Measurements from ENCODE around the gene SCAF1. TPM values are rescaled to one million over a fixed set of nuclear protein-coding genes. Genes with fewer than 3 reads are reported as not detected.

SCAF1 gene
- total and polyA plus RNA-seq, 2 experiments from 2014 or later = 19.7 to 53.7 TPM

DNA sequence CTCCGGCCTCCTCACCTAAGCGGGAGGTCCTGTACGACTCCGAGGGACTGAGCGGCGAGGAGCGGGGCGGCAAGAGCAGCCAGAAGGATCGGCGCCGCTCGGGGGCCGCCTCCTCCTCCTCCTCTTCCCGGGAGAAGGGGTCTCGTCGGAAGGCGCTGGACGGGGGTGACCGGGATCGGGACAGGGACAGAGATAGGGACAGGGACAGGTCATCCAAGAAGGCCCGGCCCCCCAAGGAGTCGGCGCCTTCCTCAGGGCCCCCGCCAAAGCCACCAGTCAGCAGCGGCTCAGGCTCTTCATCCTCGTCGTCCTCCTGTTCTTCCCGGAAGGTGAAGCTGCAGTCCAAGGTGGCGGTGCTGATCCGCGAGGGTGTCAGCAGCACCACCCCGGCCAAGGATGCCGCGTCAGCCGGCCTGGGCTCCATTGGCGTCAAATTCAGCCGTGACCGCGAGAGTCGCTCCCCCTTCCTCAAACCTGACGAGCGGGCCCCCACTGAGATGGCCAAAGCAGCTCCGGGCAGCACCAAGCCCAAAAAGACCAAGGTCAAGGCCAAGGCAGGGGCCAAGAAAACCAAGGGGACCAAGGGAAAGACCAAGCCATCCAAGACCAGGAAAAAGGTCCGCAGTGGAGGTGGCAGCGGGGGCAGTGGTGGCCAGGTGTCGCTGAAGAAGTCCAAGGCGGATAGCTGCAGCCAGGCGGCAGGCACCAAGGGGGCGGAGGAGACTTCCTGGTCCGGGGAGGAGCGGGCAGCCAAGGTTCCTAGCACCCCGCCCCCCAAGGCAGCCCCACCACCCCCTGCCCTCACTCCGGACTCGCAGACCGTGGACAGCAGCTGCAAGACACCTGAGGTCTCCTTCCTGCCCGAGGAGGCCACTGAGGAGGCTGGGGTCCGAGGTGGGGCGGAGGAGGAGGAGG, 10.8 kb downstream of the SCAF1 start (continued):
- TF ChIP-seq CREB1 (CRISPR knock-in tag; IDR thresholded peaks at IDR 0.05; ENCODE audit: low read depth) = no peak
- TF ChIP-seq EZH2phosphoT487 (IDR thresholded peaks at IDR 0.05; ENCODE audit: unreplicated experiment) = no peak
- TF ChIP-seq, protein P1, sequence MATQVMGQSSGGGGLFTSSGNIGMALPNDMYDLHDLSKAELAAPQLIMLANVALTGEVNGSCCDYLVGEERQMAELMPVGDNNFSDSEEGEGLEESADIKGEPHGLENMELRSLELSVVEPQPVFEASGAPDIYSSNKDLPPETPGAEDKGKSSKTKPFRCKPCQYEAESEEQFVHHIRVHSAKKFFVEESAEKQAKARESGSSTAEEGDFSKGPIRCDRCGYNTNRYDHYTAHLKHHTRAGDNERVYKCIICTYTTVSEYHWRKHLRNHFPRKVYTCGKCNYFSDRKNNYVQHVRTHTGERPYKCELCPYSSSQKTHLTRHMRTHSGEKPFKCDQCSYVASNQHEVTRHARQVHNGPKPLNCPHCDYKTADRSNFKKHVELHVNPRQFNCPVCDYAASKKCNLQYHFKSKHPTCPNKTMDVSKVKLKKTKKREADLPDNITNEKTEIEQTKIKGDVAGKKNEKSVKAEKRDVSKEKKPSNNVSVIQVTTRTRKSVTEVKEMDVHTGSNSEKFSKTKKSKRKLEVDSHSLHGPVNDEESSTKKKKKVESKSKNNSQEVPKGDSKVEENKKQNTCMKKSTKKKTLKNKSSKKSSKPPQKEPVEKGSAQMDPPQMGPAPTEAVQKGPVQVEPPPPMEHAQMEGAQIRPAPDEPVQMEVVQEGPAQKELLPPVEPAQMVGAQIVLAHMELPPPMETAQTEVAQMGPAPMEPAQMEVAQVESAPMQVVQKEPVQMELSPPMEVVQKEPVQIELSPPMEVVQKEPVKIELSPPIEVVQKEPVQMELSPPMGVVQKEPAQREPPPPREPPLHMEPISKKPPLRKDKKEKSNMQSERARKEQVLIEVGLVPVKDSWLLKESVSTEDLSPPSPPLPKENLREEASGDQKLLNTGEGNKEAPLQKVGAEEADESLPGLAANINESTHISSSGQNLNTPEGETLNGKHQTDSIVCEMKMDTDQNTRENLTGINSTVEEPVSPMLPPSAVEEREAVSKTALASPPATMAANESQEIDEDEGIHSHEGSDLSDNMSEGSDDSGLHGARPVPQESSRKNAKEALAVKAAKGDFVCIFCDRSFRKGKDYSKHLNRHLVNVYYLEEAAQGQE (IDR thresholded peaks at IDR 0.05; ENCODE audit: unreplicated experiment) = no peak

- H3K4me1 Mint-ChIP-seq = peaks cover 8% of the 10 kb centered on the region
- Histone ChIP-seq H3K9me2 (ENCODE audit: insufficient read depth) (no peaks in the 10 kb centered on the region), H3K27me3 (ENCODE audit: insufficient read depth) (no peaks in the 10 kb centered on the region), H3K36me3 (ENCODE audit: insufficient read depth) (peaks cover 13% of the 10 kb centered on the region), H3K4me3 (no peak overlapping the region), H3K4me2 (no peak overlapping the region), H3F3A (replicated peaks; ENCODE audit: low read depth) (peaks cover 6% of the 10 kb centered on the region; the same call in 1 of the 2 replicates), H3K79me2 (replicated peaks; ENCODE audit: insufficient read depth) (no peaks in the 10 kb centered on the region), H3K4me1 (ENCODE audit: insufficient read depth) (no peaks in the 10 kb centered on the region), H4K20me1 (replicated peaks; ENCODE audit: insufficient read depth) (no peaks in the 10 kb centered on the region; the same call in 1 of the 2 replicates), H2AFZ (no peak overlapping the region), H3K27ac (ENCODE audit: low read depth) (no peak overlapping the region)
- DNase-seq (ENCODE audit: low spot score) (no peak), ATAC-seq (no peak)
- H3K27ac Mint-ChIP-seq = no peak overlapping the region
- H3K4me3 Mint-ChIP-seq = no peak overlapping the region
- peaks cover 61% of the 10 kb centered on the region for H3K36me3 Mint-ChIP-seq (ENCODE audit: low read depth)
- H3K9me3 Mint-ChIP-seq = peaks cover 3% of the 10 kb centered on the region; the same call in 1 of the 3 replicates
- TF ChIP-seq, protein P2, sequence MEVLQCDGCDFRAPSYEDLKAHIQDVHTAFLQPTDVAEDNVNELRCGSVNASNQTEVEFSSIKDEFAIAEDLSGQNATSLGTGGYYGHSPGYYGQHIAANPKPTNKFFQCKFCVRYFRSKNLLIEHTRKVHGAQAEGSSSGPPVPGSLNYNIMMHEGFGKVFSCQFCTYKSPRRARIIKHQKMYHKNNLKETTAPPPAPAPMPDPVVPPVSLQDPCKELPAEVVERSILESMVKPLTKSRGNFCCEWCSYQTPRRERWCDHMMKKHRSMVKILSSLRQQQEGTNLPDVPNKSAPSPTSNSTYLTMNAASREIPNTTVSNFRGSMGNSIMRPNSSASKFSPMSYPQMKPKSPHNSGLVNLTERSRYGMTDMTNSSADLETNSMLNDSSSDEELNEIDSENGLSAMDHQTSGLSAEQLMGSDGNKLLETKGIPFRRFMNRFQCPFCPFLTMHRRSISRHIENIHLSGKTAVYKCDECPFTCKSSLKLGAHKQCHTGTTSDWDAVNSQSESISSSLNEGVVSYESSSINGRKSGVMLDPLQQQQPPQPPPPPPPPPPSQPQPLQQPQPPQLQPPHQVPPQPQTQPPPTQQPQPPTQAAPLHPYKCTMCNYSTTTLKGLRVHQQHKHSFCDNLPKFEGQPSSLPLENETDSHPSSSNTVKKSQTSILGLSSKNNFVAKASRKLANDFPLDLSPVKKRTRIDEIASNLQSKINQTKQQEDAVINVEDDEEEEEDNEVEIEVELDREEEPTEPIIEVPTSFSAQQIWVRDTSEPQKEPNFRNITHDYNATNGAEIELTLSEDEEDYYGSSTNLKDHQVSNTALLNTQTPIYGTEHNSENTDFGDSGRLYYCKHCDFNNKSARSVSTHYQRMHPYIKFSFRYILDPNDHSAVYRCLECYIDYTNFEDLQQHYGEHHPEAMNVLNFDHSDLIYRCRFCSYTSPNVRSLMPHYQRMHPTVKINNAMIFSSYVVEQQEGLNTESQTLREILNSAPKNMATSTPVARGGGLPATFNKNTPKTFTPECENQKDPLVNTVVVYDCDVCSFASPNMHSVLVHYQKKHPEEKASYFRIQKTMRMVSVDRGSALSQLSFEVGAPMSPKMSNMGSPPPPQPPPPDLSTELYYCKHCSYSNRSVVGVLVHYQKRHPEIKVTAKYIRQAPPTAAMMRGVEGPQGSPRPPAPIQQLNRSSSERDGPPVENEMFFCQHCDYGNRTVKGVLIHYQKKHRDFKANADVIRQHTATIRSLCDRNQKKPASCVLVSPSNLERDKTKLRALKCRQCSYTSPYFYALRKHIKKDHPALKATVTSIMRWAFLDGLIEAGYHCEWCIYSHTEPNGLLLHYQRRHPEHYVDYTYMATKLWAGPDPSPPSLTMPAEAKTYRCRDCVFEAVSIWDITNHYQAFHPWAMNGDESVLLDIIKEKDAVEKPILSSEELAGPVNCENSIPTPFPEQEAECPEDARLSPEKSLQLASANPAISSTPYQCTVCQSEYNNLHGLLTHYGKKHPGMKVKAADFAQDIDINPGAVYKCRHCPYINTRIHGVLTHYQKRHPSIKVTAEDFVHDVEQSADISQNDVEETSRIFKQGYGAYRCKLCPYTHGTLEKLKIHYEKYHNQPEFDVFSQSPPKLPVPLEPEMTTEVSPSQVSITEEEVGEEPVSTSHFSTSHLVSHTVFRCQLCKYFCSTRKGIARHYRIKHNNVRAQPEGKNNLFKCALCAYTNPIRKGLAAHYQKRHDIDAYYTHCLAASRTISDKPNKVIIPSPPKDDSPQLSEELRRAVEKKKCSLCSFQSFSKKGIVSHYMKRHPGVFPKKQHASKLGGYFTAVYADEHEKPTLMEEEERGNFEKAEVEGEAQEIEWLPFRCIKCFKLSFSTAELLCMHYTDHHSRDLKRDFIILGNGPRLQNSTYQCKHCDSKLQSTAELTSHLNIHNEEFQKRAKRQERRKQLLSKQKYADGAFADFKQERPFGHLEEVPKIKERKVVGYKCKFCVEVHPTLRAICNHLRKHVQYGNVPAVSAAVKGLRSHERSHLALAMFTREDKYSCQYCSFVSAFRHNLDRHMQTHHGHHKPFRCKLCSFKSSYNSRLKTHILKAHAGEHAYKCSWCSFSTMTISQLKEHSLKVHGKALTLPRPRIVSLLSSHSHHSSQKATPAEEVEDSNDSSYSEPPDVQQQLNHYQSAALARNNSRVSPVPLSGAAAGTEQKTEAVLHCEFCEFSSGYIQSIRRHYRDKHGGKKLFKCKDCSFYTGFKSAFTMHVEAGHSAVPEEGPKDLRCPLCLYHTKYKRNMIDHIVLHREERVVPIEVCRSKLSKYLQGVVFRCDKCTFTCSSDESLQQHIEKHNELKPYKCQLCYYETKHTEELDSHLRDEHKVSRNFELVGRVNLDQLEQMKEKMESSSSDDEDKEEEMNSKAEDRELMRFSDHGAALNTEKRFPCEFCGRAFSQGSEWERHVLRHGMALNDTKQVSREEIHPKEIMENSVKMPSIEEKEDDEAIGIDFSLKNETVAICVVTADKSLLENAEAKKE (CRISPR knock-in tag; IDR thresholded peaks at IDR 0.05) = no peak
- TF ChIP-seq EZH2phosphoT487 (IDR thresholded peaks at IDR 0.05; ENCODE audit: unreplicated experiment) (no peak), ZNF114 (CRISPR knock-in tag; IDR thresholded peaks at IDR 0.05) (no peak), CREB1 (CRISPR knock-in tag; IDR thresholded peaks at IDR 0.05; ENCODE audit: low read depth) (no peak), EZH2 (IDR thresholded peaks at IDR 0.05; ENCODE audit: low read depth, unreplicated experiment) (no peak), NANOG (IDR thresholded peaks at IDR 0.05; ENCODE audit: borderline replicate concordance) (no peak)
- TF ChIP-seq, protein P3, sequence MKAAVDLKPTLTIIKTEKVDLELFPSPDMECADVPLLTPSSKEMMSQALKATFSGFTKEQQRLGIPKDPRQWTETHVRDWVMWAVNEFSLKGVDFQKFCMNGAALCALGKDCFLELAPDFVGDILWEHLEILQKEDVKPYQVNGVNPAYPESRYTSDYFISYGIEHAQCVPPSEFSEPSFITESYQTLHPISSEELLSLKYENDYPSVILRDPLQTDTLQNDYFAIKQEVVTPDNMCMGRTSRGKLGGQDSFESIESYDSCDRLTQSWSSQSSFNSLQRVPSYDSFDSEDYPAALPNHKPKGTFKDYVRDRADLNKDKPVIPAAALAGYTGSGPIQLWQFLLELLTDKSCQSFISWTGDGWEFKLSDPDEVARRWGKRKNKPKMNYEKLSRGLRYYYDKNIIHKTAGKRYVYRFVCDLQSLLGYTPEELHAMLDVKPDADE (IDR thresholded peaks at IDR 0.05) = no peak
- H3K27me3 Mint-ChIP-seq (ENCODE audit: insufficient read depth, low read depth, poor library complexity) = peaks cover 7% of the 10 kb centered on the region
Observed at GRCh38 chr19:49653466-49653806, 11.4 kb downstream of the SCAF1 start.

Measured in GM23338 (cell line).